HG02885 (cell line): Measurements from ENCODE around the gene XIRP2.

Source experiments
- ATAC-seq: cut with Tn5 transposase; IDR thresholded peaks from one replicate; pipeline ENCODE4 v1.9.1; 2021; ENCODE audit warnings: mild to moderate bottlenecking; ENCODE audit not compliant: unreplicated experiment, poor library complexity

Gene XIRP2

DNA sequence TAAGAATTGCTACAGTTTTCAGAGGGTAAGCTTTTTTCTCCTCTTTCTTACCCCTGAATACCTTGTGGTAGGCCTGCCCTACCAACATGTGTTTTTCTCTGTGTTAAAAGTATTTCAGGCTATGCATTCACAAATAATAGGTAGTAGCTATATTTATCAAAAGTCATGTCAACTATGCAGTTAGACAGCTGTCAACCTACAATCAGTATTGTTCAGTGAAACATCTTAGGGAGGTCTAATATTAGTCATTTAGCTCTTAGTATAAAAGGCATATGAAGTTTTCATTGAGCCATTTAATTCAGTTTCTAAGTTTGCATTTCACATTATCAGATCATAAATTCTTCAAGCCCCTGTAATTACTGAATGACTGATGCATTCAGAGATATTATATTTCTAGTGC, 36.7 kb downstream of the XIRP2 start:
- ATAC-seq = no peak

DNA sequence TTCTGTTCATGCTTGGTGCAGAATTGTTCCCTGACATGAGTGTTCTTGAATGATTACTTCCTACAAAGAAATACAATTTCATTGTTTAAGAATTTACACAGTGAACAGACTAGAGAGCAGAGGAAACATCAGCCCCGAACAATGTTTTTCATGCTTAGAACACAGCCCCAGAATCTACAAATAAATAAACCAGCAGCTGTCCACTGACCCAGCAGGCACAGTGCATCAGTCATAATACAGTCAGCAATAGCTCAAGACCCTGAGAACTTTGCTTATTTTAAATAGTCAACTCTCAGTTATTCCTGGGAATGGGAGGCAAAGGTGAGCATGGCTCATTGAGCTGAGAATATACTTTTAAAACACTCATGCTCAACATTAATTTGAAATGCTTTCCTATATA, 38.4 kb downstream of the XIRP2 start:
- ATAC-seq = no peak

DNA sequence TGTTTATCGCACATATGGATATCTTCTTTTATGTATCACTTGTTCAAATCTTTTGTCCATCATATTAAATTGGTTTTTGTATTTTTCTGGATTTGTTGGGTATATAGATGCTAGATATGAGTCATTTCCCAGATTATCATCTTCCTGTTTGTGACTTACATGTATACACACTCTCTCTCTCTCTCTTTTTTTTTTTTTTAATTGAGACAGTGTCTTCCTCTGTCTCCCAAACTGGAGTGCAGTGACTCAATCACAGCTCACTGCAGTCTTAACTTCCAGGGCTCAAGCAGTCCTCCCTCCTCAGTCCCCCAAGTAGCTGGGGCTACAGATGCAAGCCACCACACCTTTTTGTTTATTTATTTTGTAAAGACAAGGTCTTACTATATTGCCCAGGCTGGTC, 43.8 kb downstream of the XIRP2 start:
- no peak for ATAC-seq

DNA sequence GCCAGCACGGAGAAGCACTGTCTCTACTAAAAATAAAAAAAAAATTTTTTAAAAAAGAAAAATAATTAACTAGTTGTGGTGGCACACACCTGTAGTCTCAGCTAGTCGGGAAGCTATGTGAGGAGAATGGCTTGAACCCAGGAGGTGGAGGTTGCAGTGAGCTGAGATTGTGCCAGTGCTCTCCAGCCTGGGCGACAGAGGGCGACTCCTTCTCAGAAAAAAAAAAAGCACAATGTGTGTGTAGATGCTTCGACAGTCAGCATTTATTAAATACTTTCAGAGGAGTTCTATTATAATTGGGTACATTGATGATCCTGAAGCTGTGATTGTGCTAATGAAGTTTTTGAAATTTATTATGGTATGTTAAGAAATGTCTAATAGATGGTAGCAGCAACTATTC, 46.5 kb downstream of the XIRP2 start:
- ATAC-seq = no peak

DNA sequence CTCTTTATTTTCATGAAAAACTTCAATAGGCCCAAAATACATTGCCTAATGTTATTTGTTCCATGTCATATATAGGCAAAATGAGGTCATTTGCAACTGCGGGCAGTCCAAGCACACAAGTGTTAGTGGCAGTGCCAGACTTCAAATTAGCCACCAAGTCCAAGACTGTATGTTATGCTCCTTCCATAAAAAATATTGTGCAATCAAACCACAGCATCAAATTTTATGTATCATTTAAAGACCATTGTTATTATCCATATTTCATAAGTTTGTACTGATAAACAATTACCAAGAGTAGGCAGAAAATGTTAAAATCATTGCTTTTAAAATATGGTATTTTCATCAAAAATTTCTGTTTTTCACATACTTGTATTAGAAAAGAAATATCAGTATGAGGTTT, 54.1 kb downstream of the XIRP2 start:
- no peak for ATAC-seq

DNA sequence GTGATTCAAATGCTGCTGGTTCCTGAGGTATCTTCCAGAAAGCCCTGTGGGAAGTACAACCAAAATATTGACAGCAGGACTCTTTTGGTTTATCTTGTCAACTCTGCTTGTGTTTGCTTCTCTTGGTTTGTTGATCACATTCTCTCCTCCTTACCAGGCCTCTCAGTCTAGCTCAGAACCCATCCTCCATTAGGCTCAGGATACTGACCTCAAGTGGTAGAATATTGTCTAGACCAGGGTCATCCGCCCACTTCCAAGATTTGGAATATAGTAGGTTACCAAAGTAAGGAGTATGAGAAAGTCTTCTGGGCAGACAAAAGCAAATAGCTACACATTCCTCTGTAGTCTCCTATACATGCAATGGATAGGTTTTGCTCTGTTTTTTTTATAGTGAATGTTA, 56.6 kb downstream of the XIRP2 start:
- no peak for ATAC-seq

DNA sequence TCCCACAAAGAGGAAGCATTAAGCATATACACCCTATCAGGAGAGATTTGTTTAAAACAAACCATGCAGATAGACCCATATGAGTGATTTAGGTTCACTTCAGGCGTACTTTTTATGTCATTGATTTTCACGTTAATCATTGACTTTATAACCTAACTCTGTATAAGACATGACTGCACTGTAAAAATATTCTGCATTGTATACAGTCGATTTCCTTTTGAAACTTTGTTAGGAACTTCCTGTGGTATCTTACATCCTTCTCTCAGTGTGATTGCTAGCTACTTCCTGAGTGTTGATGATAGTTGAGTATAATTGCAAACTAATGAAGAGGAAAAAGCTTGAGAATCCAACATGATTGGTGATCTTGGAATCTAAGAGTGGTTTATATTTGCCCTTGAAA, 69.4 kb downstream of the XIRP2 start:
- no peak for ATAC-seq

DNA sequence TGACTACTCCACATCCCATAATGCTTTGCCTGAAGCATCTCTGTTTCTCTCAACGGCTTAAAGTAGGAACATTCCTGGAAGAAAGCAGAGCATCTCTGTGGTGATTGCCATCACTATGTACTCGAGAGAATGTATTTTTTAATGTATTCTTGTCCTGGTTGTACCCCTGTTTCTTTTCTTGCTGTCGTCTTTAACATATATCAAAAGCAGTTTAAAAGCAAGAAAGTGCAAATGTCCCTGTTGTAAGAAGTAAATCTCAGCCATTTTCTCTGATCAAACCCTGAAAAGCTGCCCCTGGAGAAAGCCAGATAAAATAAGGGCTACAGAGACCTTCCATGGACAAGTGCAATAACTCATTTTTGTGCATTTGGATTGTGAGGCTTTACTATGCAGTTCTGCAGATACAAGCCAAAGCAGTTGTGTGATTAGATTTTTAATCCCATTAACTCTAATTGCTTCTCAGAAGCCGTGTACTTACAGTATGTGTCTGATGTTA, 70.8 kb downstream of the XIRP2 start:
- no peak for ATAC-seq

DNA sequence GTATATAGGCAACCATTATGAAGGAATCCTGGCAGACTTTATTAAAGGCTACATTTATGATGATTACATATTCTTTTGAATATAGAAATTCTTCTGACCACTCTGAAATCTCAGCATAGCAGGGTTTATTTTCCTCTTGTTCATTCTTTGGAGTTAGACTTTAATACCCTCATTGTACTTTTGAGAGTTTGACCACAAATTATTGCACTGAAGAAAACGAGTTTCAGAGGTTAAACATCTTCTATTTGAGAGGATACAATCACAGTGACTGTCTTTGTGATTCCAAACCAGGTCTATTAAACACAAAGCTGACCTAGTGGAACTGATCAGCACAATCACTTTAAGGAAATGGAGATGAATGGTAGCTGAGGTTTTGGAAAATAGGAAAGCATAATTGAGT, 71.3 kb downstream of the XIRP2 start:
- no peak for ATAC-seq

DNA sequence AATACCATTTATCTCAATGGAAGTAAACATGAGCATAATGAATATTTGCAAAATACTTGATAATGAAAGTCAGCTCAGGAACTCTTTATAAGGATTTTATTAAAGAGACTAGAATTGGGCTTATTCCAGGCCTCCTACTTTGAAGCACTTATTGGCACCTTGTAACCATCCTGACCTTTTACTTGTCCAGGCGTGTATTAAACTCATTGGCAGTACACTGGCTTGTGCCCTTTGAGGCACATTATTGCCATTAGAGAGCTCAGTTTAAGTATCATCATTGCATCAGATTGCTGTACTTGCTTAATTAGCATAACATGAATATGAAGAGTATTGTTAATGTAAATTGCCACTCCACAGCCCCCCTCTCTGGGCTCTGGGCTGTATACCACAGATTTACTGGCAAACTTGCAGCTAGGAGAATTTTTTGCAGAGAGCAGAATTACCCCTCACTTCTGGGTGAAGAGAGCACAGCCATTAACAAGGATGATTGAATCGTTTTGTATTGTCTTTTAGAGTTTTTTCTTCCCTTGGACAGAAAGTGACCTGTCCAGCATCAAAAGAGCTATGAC, 72.5 kb downstream of the XIRP2 start:
- no peak for ATAC-seq

DNA sequence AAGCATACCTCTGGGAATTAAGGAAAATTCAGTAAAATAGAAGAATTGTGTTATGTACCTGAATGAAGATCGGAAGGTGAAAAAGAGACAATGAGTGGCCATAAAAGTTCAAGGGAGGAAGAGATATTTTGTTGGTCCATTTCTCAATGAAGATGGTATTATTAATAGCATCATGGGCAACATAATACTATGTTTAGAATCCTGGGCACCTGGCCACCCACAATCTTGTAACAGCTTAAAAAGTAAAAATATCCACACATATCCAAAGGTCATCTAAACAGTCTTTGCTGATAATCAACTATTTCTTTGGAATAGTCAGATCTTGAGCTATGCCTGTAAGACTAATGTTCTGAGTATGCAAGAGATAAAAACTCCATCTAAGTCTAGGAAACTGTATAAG, 73.7 kb downstream of the XIRP2 start:
- no peak for ATAC-seq

DNA sequence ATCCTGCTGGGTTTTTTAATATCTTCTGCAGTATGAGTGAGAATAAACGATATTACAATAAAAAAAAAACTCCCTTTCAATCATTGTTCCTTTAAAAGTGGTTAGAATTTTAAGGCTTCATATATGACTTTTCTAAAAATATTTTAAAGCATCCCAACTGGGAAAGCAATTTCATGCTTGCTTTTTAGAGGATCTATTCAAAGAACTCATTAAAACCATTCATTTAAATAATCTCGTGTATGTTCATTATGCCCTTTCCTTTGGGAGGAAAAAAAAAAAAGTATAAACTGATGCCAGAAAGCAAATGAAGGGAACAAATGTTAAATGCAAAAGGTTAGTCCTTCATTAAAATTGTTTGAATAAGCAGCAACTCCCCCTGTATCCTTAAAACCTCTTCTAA, 81.2 kb downstream of the XIRP2 start:
- no peak for ATAC-seq

DNA sequence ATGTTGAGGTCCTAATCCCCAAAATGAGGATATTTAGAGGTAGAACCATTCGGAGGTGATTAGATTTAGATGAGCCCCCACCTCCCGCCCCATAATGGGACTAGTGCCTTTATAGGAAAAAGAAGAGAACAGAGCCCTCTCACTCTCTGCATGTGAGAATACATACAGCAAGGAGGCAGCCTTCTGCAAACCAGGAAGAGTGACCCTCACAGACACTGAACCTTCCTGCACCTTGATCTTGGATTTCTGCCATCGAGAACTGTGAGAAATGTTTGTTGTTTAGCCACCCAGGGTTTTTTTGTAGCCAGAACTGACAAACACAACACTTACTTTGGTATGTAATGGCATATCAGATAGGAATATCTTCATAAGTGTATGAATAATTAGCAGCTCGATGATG, 83.7 kb downstream of the XIRP2 start:
- no peak for ATAC-seq

DNA sequence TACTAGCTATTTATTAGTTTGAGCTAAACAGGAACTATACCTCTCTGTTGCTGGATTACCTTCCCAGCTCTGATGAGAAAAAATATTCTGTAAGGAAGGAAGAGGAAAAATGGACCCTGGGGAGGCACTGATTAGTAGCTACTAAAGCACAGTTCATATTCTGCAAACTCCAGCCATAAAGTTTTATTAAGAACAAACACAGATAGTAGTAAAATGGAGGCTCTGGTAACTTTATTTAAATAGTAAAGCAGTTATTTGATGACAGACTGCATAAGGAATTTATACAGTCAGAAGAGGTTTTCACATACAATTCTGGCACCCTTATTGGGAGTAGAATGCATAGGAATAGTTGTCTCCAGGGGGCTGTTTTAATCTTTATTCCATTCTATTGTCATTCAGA, 84.1 kb downstream of the XIRP2 start:
- ATAC-seq = no peak

DNA sequence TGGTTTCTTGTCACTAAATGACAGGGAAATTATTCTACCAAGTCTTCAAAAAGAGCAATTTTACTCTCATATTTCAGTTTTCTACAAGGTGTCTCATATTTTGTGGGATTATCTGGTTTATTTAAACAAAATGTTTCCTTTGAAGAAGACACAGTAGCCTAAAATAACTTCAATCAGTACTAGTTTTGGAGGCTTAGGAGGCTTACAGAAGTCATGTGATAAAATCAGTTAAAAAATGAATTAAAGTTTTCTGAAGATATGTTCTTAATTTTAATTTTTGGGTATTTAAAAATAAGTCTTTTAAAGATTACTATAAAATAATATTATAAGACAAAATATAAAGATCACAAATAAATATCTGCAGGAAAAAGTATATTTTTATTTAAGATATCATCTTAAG, 95.9 kb downstream of the XIRP2 start:
- no peak for ATAC-seq

DNA sequence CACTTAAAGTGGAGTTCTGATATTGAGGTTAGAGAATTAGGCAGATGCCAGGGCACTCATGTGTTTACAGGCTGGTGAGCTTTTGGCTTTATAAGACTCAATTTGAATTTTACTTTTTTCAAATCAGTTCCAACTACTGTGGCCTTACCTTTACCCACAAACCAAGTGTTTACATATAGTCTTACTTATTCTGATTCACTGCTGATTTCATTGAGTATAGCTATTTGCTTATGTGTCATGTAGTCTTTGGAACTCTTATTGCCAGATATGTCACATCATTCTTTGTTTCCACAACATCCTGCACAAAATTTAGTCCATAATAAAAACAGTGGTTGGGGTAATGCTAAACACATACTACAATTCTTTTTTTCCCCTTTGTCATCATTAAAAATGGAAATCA, 96.5 kb downstream of the XIRP2 start:
- ATAC-seq = no peak

DNA sequence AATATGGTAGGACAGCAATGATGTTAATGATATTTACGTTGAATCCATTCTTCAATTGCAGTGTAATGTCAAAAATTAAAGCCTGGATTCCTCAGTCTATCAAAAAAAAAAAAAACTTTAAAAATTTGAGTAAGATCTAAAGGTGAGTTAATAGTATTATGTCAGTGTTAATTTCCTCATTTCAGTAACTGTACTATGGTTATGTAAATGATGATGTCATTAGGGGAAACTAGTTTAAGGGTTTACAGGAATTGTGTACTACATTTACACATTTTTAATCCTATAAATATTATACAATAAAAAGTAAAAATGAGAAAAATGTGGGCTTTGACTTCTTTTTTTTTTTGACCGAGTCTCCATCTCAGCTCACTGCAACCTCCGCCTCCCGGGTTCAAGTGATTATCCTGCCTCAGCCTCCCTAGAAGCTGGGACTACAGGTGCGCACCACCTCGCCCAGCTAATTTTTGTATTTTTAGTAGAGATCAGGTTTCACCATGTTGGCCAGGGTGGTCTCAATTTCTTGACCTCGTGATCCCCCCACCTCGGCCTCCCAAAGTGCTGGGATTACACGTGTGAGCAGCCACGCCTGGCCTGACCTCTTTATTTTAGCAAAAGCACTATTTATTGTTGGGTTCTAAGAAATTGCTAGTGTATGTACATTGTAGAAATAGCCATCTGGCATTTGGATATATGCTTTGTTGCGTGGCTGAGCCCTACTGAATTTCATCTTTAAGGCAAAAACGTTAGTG, 106.5 kb downstream of the XIRP2 start:
- no peak for ATAC-seq

DNA sequence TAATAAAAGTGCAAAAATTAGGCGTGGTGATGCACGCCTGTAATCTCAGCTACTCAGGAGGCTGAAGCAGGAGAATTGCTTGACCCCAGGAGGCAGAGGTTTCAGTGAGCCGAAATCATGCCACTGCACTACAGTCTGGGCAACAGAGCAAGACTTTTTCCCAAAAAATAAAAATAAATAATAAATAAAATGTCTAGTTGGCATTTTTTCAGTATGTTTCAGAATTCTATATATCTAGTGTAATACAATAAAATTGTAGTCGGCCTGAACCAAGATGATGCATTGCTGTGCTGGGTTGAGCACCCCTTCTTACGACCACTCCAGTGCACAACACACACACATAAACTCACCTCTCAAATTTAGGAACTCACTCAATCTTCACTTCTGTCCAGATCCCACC, 108.2 kb downstream of the XIRP2 start:
- no peak for ATAC-seq

DNA sequence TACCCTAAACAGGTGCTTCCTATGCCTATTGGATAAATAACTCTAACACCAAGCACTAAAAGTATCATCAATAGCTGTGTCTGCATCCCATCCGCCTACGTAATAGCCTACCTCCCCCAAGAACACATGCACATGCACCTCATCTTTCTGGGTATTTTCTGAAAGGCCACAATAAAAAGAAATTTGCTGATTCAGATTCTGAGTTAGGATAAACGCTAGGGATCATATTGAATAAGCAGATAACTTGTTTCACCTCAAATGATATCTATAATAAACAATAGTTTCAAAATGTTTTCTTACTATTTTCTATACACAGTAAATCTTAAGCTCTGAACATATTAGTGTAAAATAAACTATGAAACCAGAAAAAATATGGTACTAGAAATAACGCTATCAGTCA, 112.9 kb downstream of the XIRP2 start:
- ATAC-seq = no peak

DNA sequence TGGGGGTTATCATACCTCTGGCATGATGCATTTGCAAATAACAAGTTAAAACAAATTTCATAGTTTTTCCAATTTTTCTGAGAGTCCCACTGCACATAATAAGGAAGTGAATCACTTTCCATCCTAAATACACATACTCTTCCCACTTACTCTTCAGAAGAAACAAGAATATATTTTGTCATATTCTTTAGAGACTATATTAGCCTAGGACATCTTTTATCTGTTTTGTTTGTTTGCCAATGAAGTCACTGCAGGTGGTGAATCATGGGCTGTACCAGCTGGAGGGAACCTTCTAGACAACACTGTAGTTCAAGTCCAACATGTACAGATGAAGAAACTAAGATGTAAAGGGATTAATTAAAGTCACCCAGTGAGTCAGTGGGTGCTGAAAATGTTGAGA, 116.8 kb downstream of the XIRP2 start:
- ATAC-seq = no peak

DNA sequence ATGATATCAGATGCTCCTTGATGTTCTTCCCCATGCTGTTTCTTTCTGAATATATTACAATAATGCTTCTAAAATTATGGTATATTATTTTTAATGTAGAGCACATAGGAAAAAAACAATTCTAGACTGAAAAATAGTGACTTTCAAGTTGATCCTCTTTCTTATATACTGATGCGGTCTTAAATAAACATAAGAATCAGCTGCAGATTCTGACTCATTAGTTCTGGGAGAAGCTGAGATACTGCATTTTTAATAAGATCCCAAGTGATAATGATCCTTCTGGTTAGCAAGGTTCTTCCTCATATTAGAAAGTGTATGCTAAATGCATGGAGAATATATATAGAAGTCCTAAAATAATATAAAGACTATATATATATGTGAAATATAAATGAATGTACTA, 124.9 kb downstream of the XIRP2 start:
- ATAC-seq = no peak

DNA sequence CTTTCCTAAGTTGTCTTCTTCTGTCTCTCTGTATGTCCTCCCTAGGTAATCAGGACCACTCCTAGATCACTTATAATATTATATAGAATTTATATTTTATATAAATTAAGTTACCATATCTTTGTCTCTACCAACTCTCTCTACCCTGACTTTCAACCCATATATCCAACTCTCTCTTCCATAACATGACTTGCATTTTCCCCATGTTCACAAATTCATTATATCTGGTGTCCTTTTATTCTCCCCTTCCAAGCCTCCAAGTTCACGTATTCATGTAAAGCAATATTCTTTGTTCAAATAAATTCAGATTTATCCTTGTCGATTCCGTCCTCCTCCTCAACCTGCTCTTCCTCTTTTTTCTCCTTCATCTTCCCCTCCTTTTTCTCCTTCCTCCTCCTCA, 127.5 kb downstream of the XIRP2 start:
- ATAC-seq = no peak
